PC-3 (cell line): Measurements from ENCODE around the gene RBMS3.

Source experiments
- EZH2 ChIP-seq: fragments of 300-600 bp; sonication (generic); IDR thresholded peaks from one replicate; pipeline ENCODE4 v1.6.1; 2017; ENCODE audit warnings: antibody characterized with exemption, mild to moderate bottlenecking, low read length; ENCODE audit not compliant: unreplicated experiment
- EZH2phosphoT487 ChIP-seq: fragments of 300-600 bp; sonication (generic); IDR thresholded peaks from 2 replicates; pipeline ENCODE4 v1.6.1; 2018; ENCODE audit warnings: mild to moderate bottlenecking, antibody characterized with exemption, low read length, borderline replicate concordance
- TF ChIP-seq, protein P1 (sequence below): fragments of 300-600 bp; sonication (generic); conservative IDR thresholded peaks from 2 replicates; pipeline ENCODE4 v1.5.1; 2017; ENCODE audit warnings: antibody characterized with exemption, low read depth, mild to moderate bottlenecking, low read length

DNA sequence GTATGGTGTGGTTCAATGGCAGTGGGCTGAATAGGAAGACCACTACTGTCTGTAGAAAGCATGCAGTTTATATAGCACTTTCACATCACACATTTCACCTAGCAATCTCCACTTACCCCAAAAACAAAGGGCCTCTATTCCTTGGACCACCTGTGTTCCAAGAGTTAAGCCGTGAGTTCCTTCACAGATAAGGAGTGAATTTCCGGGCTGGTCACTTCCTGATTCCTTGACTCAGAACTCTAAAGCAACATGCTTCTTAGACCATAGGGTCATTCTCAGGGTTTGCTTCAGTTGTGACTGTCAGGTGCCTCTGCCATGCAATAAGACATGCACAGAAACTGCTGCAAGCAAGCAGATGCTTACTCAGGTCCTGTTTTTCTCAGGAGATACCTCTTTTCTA is 737.0 kb downstream of the RBMS3 start:
- TF ChIP-seq, protein P1, sequence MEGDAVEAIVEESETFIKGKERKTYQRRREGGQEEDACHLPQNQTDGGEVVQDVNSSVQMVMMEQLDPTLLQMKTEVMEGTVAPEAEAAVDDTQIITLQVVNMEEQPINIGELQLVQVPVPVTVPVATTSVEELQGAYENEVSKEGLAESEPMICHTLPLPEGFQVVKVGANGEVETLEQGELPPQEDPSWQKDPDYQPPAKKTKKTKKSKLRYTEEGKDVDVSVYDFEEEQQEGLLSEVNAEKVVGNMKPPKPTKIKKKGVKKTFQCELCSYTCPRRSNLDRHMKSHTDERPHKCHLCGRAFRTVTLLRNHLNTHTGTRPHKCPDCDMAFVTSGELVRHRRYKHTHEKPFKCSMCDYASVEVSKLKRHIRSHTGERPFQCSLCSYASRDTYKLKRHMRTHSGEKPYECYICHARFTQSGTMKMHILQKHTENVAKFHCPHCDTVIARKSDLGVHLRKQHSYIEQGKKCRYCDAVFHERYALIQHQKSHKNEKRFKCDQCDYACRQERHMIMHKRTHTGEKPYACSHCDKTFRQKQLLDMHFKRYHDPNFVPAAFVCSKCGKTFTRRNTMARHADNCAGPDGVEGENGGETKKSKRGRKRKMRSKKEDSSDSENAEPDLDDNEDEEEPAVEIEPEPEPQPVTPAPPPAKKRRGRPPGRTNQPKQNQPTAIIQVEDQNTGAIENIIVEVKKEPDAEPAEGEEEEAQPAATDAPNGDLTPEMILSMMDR: no peak
- no peak for TF ChIP-seq EZH2
- TF ChIP-seq EZH2phosphoT487: no peak
